ENCODE data around the gene PGP.

Gene PGP

GRCh38 chr16:2180962-2181923 is 33.4 kb downstream of the PGP start:
- Histone ChIP-seq H3K36me3 (replicated peaks; ENCODE audit: insufficient read depth, low read length) (no peaks in the 10 kb centered on the region), H3K79me2 (ENCODE audit: low read length) (no peaks in the 10 kb centered on the region), H3K9me2 (replicated peaks; ENCODE audit: insufficient read depth, low read length) (no peaks in the 10 kb centered on the region), H4K20me1 (ENCODE audit: insufficient read depth, low read length) (no peaks in the 10 kb centered on the region), H3F3A (ENCODE audit: insufficient read depth, low read length) (no peaks in the 10 kb centered on the region), H3K27ac (ENCODE audit: low read length) (no peak overlapping the region), H3K4me2 (ENCODE audit: low read depth, low read length) (no peak overlapping the region), H3K9me3 (replicated peaks; ENCODE audit: insufficient read depth, low read length) (no peaks in the 10 kb centered on the region), H3K27me3 (replicated peaks; ENCODE audit: insufficient read depth, low read length) (peaks cover 20% of the 10 kb centered on the region), H3K4me1 (ENCODE audit: low read length) (no peaks in the 10 kb centered on the region), H3K4me3 (ENCODE audit: low read length) (no peak overlapping the region), H2AFZ (ENCODE audit: low read length) (no peak overlapping the region), H3K9ac (ENCODE audit: low read length) (no peak overlapping the region)
- no peak for TF ChIP-seq EZH2phosphoT487 (IDR thresholded peaks at IDR 0.05; ENCODE audit: low read length)
- TF ChIP-seq EZH2 (optimal IDR thresholded peaks at IDR 0.05; ENCODE audit: low read depth, low read length): no peak
- TF ChIP-seq, protein P1, sequence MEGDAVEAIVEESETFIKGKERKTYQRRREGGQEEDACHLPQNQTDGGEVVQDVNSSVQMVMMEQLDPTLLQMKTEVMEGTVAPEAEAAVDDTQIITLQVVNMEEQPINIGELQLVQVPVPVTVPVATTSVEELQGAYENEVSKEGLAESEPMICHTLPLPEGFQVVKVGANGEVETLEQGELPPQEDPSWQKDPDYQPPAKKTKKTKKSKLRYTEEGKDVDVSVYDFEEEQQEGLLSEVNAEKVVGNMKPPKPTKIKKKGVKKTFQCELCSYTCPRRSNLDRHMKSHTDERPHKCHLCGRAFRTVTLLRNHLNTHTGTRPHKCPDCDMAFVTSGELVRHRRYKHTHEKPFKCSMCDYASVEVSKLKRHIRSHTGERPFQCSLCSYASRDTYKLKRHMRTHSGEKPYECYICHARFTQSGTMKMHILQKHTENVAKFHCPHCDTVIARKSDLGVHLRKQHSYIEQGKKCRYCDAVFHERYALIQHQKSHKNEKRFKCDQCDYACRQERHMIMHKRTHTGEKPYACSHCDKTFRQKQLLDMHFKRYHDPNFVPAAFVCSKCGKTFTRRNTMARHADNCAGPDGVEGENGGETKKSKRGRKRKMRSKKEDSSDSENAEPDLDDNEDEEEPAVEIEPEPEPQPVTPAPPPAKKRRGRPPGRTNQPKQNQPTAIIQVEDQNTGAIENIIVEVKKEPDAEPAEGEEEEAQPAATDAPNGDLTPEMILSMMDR (IDR thresholded peaks at IDR 0.05; ENCODE audit: low read length): no peak
- DNase-seq: no peak

DNA sequence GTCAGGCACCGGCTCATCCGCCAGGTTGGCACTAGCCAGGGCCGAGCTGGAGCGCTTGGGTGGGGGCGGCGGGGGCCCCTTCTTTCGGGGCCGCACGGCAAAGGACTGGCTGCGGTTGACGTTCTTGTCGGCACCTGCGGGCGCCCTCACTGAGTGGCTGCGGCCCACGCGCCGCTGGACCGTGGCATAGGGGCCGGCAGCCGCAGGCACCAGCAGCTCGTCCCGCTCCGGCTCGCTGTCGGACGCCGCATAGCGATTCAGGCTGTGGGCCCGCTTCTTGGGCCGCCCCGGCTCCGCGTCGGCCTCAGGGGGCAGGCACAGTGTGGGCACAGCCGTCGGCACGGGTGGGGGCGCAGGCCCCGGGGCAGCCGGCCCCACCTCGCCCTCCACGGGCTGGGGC is 34.2 kb downstream of the PGP start:
- H3K4me3 ChIP-seq (ENCODE audit: low read length): no peak overlapping the region
- H3K4me1 ChIP-seq (ENCODE audit: low read length): no peaks in the 10 kb centered on the region
- H3K27me3 ChIP-seq (replicated peaks; ENCODE audit: insufficient read depth, low read length): peaks cover 12% of the 10 kb centered on the region
- H3K9me2 ChIP-seq (replicated peaks; ENCODE audit: insufficient read depth, low read length): no peaks in the 10 kb centered on the region
- H3F3A ChIP-seq (ENCODE audit: insufficient read depth, low read length): no peaks in the 10 kb centered on the region
- H3K79me2 ChIP-seq (ENCODE audit: low read length): no peaks in the 10 kb centered on the region
- no peak for DNase-seq
- no peak overlapping the region for H3K9ac ChIP-seq (ENCODE audit: low read length)
- no peak for TF ChIP-seq EZH2 (optimal IDR thresholded peaks at IDR 0.05; ENCODE audit: low read depth, low read length)
- TF ChIP-seq, protein P1 (IDR thresholded peaks at IDR 0.05; ENCODE audit: low read length): no peak
- no peak for TF ChIP-seq EZH2phosphoT487 (IDR thresholded peaks at IDR 0.05; ENCODE audit: low read length)
- H4K20me1 ChIP-seq (ENCODE audit: insufficient read depth, low read length): no peaks in the 10 kb centered on the region
- no peak overlapping the region for H3K27ac ChIP-seq (ENCODE audit: low read length)
- no peak overlapping the region for H2AFZ ChIP-seq (ENCODE audit: low read length)
- H3K9me3 ChIP-seq (replicated peaks; ENCODE audit: insufficient read depth, low read length): no peaks in the 10 kb centered on the region
- H3K36me3 ChIP-seq (replicated peaks; ENCODE audit: insufficient read depth, low read length): no peaks in the 10 kb centered on the region
- H3K4me2 ChIP-seq (ENCODE audit: low read depth, low read length): no peak overlapping the region

DNA sequence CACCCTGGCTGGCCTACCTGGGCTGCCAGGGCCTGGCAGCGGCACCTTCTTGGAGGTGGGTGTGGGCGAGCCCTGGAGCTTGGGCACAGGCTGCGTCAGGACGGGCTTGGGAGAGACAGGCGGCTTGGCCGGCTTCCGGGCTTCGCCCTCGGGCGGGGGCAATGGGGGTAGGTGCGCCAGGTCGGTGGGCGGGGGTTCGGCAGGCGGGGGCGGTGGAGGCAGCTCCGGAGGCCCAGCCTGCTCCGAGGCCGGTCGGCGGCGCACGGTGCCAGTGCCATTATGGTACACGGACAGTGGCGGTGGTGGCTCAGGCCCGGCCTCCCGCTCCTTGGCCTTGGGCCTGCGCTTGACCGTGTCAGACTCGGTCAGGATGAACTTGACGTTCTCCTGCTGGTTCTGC is 35.1 kb downstream of the PGP start:
- H3K4me1 ChIP-seq (ENCODE audit: low read length): no peaks in the 10 kb centered on the region
- TF ChIP-seq EZH2phosphoT487 (IDR thresholded peaks at IDR 0.05; ENCODE audit: low read length) (no peak), EZH2 (optimal IDR thresholded peaks at IDR 0.05; ENCODE audit: low read depth, low read length) (no peak)
- TF ChIP-seq, protein P1 (IDR thresholded peaks at IDR 0.05; ENCODE audit: low read length): no peak
- no peaks in the 10 kb centered on the region for H3K9me2 ChIP-seq (replicated peaks; ENCODE audit: insufficient read depth, low read length)
- no peak overlapping the region for H3K4me2 ChIP-seq (ENCODE audit: low read depth, low read length)
- peaks cover 3% of the 10 kb centered on the region; the same call in 1 of the 2 replicates for H3K27me3 ChIP-seq (replicated peaks; ENCODE audit: insufficient read depth, low read length)
- H3K4me3 ChIP-seq (ENCODE audit: low read length): no peak overlapping the region
- no peaks in the 10 kb centered on the region for H4K20me1 ChIP-seq (ENCODE audit: insufficient read depth, low read length)
- DNase-seq: no peak
- no peaks in the 10 kb centered on the region for H3F3A ChIP-seq (ENCODE audit: insufficient read depth, low read length)
- no peak overlapping the region for H3K9ac ChIP-seq (ENCODE audit: low read length)
- no peak overlapping the region for H2AFZ ChIP-seq (ENCODE audit: low read length)
- no peaks in the 10 kb centered on the region for H3K36me3 ChIP-seq (replicated peaks; ENCODE audit: insufficient read depth, low read length)
- no peak overlapping the region for H3K27ac ChIP-seq (ENCODE audit: low read length)
- H3K79me2 ChIP-seq (ENCODE audit: low read length): no peaks in the 10 kb centered on the region
- no peaks in the 10 kb centered on the region for H3K9me3 ChIP-seq (replicated peaks; ENCODE audit: insufficient read depth, low read length)

All from MM.1S (cell line).